A549 (cell line): ENCODE measurements around the gene HSF2BP.

Experiments
- POLR2AphosphoS2 ChIP-seq: conservative IDR thresholded peaks from 2 replicates; pipeline ENCODE4 v1.6.1; 2012; ENCODE audit warnings: low read length, improper control_type of control experiment, inconsistent platforms
- RAD21 ChIP-seq, 2 experiments: fragments of >200 bp in 1 of 2; sonication (Bioruptor Twin) in 1 of 2; formaldehyde crosslinking in 1 of 2; IDR thresholded peaks in 1 of 2; conservative IDR thresholded peaks in 1 of 2; 2 replicates in 1 of 2; 3 replicates in 1 of 2; pipeline ENCODE4 v1.6.1; 2012 to 2018; ENCODE audit warnings: inconsistent platforms in 1 of 2

- no peak for TF ChIP-seq POLR2AphosphoS2
- TF ChIP-seq RAD21 (conservative IDR thresholded peaks at IDR 0.05 in 1 of 2, IDR thresholded peaks at IDR 0.05 in 1 of 2) = no peak
Observed at GRCh38 chr21:43635436-43635835, 23.9 kb downstream of the HSF2BP start.
